ENCODE data around the gene PHF2.

PHF2 gene

DNA sequence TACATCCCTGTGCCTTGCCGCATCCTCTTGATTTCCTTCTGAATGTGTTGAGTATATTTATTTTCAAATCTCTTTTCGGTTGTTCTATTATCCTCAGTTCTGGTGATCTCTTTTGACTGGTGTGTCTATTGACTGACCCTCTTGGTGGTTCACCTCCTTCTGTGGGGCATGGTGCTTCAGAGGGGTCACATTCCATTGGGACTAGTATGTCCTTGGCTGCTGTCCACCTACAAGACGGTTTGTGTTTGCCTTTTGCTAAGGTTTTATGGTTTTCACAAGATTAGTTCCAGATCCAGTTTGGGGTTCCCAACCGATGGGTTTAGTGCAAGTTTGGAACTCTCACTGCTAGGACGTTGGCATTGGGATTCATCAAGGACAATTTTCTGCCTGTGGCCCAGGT lies 66.6 kb downstream of the PHF2 start:
- no peak overlapping the region for H3K4me3 ChIP-seq (ENCODE audit: low read depth, low read length)
- no peak for DNase-seq
- peaks cover 27% of the 10 kb centered on the region for H3K36me3 ChIP-seq
- H3K27me3 ChIP-seq (ENCODE audit: insufficient read depth, low read depth, severe bottlenecking) = no peaks in the 10 kb centered on the region
- H3K9me3 ChIP-seq (ENCODE audit: severe bottlenecking) = peaks cover 6% of the 10 kb centered on the region
- TF ChIP-seq, protein P1, sequence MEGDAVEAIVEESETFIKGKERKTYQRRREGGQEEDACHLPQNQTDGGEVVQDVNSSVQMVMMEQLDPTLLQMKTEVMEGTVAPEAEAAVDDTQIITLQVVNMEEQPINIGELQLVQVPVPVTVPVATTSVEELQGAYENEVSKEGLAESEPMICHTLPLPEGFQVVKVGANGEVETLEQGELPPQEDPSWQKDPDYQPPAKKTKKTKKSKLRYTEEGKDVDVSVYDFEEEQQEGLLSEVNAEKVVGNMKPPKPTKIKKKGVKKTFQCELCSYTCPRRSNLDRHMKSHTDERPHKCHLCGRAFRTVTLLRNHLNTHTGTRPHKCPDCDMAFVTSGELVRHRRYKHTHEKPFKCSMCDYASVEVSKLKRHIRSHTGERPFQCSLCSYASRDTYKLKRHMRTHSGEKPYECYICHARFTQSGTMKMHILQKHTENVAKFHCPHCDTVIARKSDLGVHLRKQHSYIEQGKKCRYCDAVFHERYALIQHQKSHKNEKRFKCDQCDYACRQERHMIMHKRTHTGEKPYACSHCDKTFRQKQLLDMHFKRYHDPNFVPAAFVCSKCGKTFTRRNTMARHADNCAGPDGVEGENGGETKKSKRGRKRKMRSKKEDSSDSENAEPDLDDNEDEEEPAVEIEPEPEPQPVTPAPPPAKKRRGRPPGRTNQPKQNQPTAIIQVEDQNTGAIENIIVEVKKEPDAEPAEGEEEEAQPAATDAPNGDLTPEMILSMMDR (IDR thresholded peaks at IDR 0.05; ENCODE audit: low read depth, low read length) = no peak
- H3K27ac ChIP-seq = no peak overlapping the region

DNA sequence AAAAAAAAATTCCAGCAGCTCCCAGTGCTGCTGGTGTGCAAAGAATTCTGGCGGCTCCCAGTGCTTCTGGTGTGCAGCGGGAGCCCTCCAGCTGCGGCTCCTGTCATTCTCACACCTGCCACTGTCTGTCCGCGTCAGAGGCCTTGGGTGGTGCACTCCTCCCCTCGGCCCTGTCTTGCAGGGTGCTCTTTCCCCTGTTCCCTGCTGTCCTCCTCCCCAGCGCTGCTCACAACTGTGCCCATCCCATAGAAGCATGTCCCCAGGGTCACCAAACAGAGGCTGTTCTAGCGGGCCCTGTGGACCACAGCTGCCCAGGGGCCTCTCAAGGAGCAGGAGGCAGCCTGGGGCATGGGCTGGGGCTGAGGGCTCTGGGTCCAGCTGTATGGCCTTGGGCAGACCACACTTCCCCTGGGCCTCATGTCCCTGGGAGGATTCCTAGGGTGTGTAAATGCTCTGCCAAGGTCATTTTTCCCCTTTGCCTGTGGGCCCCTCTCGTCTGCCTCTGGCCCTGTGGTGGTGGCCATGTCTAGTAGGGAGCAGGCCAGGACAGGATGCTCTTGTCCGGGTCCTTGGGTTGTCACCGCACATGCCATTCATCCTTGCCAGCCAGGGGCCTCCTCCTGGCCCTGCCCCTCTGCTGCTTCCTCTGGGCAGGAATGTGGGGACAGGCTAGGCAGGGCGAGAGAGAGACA lies 68.2 kb downstream of the PHF2 start:
- H3K27me3 ChIP-seq (ENCODE audit: insufficient read depth, low read depth, severe bottlenecking) = no peaks in the 10 kb centered on the region

DNA sequence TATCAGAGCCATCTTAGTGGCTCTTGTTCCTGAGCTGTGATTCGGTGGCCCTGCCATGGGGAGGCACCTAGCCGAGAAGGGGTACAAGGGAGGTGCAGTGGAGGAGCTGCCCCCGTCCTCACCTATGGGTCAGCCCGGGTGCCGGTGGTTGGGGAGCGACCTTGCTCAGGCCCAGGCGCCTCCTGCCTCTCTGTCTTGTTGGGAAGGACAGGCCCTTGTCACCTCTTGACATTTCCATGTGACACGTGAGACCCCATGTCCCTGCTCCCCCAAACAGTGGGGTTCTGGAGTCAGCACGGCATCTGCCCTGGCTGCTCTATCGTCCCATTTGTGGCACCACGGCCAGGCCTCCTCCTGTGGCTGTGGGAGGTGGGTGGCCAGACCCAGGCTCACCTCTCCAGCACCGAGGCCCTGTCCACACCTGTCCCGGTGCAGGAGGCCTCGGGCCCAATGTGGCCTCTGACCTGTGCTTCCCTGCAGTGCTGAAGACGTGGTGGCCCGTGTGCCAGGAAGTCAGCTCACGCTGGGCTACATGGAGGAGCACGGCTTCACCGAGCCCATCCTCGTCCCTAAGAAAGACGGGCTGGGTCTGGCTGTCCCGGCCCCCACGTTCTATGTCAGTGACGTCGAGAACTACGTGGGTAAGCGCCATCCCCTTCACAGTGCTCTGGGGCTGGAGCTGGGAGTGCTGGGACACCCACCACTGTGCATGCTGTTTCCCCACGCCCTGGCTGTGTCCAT lies 68.9 kb downstream of the PHF2 start:
- no peak overlapping the region for H3K27ac ChIP-seq
- TF ChIP-seq, protein P1 (IDR thresholded peaks at IDR 0.05; ENCODE audit: low read depth, low read length) = no peak
- H3K36me3 ChIP-seq = peaks cover 26% of the 10 kb centered on the region
- no peaks in the 10 kb centered on the region for H3K27me3 ChIP-seq (ENCODE audit: insufficient read depth, low read depth, severe bottlenecking)
- DNase-seq = peak; percentile 4
- no peaks in the 10 kb centered on the region for H3K9me3 ChIP-seq (ENCODE audit: severe bottlenecking)
- H3K4me3 ChIP-seq (ENCODE audit: low read depth, low read length) = no peak overlapping the region

More for the DNA sequence above, 68.2 kb downstream of the PHF2 start:
- DNase-seq = peak; percentile 4
- H3K36me3 ChIP-seq = peaks cover 18% of the 10 kb centered on the region
- H3K4me3 ChIP-seq (ENCODE audit: low read depth, low read length) = no peak overlapping the region
- TF ChIP-seq, protein P1 (IDR thresholded peaks at IDR 0.05; ENCODE audit: low read depth, low read length) = no peak
- no peaks in the 10 kb centered on the region for H3K9me3 ChIP-seq (ENCODE audit: severe bottlenecking)
- H3K27ac ChIP-seq = no peak overlapping the region

DNA sequence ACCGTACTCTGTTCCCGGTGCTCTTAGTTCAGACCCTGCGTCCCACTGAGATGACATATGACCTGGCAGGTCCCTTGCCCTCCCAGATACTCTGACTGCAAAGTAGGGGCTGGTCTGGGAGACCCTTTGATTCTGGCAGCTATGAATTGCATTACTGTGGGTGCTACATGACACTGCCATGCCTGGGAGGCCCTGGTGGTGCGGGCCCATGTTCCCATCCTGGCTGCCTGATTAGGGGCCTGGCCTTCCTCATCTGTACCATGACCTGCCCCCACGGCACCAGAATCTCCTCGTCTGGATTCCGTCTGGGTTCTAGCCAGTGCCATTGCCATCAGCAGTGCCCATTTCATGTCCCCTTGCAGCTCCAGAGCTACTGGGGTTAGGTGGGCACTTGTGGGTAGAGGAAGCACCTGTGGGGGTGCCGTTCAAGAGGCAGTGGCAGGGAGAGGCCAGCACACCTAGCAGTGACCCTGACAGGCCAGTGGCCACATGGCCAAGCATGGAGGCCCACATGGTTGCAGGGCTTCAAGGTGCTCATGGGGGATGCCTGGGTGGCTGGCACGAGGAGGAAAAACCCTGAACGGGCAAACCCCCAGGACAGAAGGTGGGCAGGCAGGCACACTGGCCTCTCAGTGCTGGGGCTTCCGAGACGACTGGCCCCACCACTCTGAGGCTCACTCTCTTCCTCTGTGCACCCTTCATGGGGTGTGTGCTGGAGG lies 69.7 kb downstream of the PHF2 start:
- peak; percentile 10 for DNase-seq
- Histone ChIP-seq H3K9me3 (ENCODE audit: severe bottlenecking) (no peaks in the 10 kb centered on the region), H3K27ac (no peak overlapping the region), H3K4me3 (ENCODE audit: low read depth, low read length) (no peak overlapping the region), H3K27me3 (ENCODE audit: insufficient read depth, low read depth, severe bottlenecking) (no peaks in the 10 kb centered on the region), H3K36me3 (peaks cover 32% of the 10 kb centered on the region)
- TF ChIP-seq, protein P1 (IDR thresholded peaks at IDR 0.05; ENCODE audit: low read depth, low read length) = no peak

DNA sequence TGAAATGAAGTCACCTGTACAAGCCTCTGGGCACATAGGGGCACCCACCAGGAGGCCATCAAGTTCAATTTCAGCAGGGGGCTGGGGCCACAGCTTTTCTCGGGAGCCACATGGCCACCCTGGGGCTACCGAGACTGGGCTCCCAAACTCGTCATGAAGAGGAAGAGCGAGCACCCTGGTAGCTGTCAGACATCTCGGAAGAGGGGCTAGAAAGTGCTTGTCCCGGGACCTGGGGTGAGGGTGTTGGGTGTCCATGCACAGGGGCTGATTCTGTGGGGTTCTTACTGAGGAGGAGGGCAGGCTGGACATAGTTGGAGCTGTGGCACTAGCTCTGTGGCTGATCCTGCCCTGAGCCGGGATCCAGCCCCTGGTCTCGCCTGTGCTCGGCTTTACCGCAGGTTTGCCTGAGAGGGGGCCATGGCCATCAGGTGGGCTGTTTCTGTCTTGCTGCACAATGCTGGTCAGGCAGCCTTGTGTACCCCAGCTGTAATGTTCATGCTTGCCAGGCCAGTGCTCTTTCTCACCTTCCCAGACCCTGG lies 70.3 kb downstream of the PHF2 start:
- TF ChIP-seq, protein P1 (IDR thresholded peaks at IDR 0.05; ENCODE audit: low read depth, low read length) = no peak
- Histone ChIP-seq H3K27me3 (ENCODE audit: insufficient read depth, low read depth, severe bottlenecking) (no peaks in the 10 kb centered on the region), H3K4me3 (ENCODE audit: low read depth, low read length) (no peak overlapping the region), H3K27ac (no peak overlapping the region), H3K9me3 (ENCODE audit: severe bottlenecking) (no peaks in the 10 kb centered on the region), H3K36me3 (peaks cover 38% of the 10 kb centered on the region)
- peak; percentile 6 for DNase-seq

All from WERI-Rb-1 (cell line).